Right renal cortex interstitium (tissue), 3 donors: ENCODE data around the gene MAP3K3. TPM values are rescaled to one million over a fixed set of nuclear protein-coding genes. Genes with fewer than 3 reads are reported as not detected.

ENCODE experiments used
- DNase-seq, 3 donors: peaks; one replicate each; pipeline ENCODE4 v3.0.0-alpha.2; 2013; ENCODE audit warnings: low read depth in 3 of 3, low spot score in 2 of 3
- polyA plus RNA-seq, 3 donors: library from polyadenylated mRNA; unstranded; fragments of 120-200 nt; gene quantifications; one replicate each; pipeline ENCODE4 v1.2.1, GENCODE V29; 2013; ENCODE audit not compliant: insufficient read length in 3 of 3

The MAP3K3 gene
- polyA plus RNA-seq, 3 donors = 26.3 to 27.9 (median 27.2) TPM

GRCh38 chr17:63621229-63621683 is 961 bp upstream of the MAP3K3 start:
- DNase-seq = no peak

- no peak for DNase-seq
These were observed 565 bp downstream of the MAP3K3 start for GRCh38 chr17:63622574-63623390.

DNA sequence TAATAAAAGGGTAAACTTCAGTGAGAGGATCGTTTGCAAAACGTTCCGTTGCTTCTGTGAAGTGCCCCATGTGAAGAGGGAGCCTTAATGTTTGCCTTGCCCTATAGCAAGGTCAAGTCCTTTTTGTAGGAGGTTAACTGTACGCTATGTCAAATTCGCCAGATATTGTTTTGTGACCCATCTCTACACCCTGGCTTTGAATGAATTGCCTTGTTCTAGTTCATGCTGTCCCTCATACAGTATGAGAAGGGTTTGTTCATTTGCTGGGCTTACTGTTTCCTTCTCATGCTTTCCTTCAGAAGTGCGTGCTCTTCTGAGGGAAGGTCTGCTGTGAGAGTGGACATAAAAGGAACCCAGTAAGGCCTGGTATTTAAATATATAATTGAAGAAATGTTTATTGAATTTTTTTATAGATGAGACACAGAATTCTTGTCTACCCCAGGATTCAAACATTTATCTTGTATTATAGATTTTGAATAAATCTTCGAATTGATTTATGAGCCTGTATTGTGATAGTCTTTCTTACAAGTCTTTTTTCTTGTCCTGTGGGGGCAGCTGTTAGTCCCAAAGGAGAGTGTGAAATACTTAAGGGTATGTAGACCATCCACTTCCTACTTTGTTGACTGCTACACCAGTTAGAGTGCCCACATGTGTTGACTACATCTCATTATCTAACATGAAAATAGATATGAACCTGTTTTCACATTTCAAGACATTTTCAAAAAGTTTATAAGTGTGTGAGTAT is 1.7 kb downstream of the MAP3K3 start:
- no peak for DNase-seq

DNA sequence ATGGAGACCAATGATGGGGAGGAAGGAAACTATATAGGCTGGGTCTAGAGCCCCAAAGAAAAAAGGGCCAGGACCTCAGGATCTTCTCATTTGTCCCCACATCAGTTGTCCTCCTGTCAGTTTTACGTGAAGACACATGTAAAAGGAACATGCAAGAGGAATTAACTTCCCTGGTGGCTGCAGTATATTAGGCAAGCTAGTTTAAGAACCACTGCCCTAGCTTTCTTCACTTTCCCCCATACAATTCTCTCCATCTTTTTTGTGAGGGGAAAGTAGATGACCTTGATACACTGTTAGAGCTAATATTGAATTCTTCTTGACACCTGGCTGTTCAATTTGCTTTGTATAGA is 2.3 kb downstream of the MAP3K3 start:
- DNase-seq = no peak

DNA sequence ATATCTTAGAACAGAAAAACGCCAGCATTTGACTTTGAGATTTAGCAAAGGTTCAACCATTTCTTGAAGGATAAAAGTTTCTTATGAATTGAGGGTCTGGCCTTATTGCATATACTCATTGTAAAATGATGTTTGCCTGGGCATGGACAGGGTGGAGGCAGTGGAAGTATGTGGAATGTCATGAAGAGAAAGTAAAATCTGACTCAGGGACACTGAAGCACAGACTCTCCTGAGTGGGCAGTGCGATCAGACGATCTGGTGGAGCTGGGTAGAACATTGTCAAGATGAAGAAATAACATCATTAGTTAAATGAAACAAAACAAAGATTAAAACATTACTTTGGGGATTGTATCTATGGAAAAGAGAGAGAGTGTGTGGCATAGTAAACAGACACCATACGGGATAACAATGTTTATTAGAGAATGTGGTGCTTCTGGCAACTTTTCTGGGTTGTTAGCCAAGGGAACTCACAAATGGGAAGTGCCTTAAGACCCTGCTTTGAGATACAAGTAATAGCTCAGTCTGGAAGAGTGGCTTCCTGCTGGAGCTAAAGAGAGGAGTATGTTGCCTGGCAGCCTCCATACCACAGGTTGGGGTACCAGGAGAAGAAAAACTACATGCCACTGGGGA is 4.4 kb downstream of the MAP3K3 start:
- DNase-seq = no peak

DNA sequence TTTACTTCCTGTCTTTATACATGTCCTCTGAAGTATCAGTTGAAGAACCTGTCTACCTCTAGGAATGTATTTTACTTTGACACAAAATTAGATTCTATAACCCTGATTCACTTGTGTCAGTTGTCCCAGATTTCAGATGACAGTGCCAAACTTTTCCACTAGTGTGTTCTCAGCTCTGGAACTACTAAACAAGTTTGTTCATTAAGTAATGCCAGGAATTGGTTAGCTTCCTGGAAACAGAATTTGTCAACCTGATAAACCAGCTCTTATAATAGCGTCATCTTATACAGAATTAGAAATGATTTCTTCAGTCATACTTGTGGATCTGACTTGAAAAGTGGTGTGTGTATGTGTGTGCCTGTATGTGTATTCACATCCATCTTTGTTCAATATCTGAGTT is 7.4 kb downstream of the MAP3K3 start:
- no peak for DNase-seq

DNA sequence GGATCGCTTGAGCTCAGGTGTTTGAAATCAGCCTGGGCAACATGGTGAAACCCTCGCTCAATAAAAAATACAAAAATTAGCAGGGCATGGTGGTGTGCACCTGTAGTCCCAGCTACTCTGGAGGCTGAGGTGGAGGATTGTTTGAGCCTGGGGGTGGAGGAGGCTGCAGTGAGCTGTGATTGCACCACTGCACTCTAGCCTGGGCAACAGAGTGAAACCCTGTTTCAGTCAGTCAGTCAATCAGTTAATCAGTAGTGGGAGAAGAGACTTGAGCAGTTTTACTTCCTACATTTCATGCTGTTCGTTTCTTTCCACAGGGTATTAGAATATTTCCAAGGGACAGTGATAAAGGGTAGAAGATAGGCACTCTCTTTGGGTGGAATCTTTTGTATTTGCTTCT is 8.8 kb downstream of the MAP3K3 start:
- no peak for DNase-seq

DNA sequence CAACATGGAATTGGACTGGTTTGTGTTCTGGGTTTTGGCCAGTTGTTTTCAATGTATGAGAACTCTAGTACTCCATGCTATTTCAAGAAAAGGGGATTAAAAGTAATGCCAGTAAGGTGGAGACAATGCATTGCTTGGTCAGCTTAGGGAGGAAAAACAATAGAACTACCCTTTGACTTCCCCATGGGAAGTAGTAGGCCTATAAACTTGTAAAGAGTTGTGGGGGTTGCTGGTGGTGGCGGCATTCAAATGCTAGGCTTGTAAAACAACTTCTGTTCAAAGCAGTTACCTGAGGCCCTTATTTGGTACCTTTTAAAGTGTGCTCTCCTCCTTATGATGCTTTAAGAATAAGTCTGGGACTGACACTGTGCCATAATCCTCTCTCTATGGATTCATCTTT is 9.4 kb downstream of the MAP3K3 start:
- DNase-seq = no peak

DNA sequence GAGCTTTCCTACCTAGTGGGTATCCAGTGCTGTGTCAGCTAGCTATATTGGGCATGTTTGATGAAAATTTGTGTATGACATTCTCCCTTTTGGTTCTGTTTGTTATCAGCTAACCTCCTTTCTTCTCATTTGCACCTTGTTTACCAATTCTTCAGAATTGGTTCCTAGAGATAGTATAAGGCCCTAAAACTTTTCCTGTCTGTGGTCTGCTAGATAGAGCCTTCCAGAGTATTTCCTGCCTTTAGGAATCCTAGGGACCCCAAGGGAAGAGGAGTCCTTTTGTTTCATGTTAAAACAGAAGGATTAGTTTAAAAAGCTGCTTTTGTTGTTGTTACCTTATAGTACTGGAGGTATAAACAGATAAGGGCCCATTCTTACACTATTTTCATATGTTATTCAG is 11.5 kb downstream of the MAP3K3 start:
- no peak for DNase-seq

DNA sequence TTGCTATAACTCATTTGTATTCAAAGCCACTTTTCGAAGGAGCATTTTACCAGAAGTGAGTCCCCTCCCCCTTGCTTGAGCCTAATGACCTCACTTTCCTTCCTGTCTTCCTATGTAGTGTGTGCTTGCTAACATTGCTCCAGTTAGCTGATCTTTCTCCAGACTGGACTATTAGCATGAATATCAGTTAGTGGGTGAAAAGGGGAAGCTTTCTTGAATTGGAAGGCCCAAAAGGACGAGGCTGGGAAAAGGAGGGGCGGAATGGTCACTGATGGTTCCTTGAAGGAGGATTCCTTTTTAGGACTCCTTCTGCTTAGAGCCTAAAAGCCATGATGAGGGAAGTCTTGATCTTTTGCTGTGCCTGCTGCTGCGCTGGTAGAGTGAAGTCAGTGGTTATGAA is 11.9 kb downstream of the MAP3K3 start:
- DNase-seq = no peak

DNA sequence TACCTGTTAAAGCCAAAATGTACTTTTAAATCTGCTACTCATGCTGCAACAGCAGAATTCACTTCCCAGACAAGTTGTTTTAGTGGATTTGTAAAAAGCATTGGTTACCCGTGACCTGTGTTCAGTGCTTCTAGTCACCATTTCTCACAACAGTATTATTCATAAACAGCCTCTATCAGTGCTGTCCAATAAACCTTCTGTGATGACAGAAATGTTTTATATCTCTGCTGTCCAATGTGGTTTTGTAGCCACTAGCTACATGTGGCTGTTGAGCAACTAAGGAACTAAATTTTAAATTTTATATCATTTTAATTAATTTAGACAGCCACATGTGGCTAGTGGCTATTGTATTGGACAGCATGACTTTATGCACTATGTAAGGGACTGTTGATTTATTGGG is 12.6 kb downstream of the MAP3K3 start:
- no peak for DNase-seq

GRCh38 chr17:63635290-63635689 is 13.1 kb downstream of the MAP3K3 start:
- DNase-seq = no peak

DNA sequence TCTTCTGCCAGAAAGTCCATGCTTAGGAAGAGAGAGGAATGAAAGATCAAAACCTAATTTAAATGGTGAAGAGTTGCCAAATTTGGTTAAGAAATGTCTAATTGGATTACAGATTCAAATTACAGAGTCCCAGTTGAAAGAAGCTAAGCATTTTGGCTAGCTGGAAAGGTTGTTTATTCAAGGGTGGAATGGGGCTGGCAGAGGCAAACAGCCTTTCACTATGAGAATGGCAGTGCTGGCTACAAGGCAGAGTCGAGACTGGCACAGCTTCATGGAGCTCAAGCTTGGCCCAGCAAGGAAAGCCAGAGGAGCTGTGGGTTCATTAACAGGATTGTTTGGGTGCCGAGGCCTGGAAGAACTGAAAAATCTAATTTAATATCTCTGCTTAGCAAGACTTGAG is 13.6 kb downstream of the MAP3K3 start:
- no peak for DNase-seq

DNA sequence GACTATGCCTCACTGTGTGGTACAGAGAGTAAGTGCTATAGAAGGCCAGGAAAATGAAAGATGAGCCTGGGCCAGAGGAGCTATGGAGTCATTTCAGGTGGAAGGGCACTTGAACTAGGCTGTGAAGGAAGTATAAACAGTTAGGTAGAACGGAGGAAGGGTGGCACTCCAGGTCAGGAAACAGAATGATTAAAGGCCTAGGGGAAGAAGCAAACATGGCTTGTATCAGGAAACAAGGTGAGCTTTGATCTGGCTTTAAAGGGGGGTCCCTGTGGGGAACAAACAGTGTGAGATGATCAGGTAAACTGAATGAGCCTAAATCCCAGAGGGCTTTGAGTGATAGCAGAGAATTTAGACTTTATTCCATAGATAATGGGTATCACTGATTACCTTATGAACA is 16.9 kb downstream of the MAP3K3 start:
- DNase-seq = no peak

- DNase-seq = no peak
These were observed 17.8 kb downstream of the MAP3K3 start for GRCh38 chr17:63640038-63640437.

DNA sequence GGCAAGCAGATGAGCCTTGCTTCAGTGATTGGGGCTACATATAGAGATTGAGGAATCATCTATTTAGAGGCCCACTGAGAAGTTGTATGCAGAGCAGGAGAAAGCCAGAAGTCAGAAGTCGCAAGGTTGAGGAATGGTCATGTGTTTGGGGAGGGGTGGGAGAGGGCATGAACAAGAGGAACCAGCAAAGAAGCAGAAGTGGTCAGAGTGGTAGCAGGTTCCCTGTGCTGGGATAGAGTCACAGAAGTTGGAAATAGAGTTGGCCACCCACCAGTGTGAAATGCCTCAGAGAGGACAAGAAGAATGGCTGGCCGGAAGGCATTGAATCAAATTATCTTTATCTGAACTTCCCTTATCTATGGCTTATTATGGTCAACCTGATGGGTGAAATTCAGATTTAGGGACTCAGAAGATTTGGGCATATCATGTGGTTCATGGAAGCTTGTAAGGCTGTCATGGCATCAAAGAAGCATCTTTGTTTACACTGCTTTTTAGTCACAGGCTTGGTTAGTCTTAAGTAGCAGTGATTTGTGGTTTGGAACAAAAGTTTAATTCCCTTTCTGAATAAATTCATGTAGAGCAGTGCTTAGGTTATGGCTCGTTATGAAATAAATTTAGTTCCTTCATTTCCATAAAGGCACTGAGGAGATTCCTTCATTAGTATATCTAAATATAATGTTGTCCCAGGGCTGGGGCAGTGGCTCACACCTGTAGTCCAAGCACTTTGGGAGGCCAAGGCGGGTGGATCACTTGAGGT is 19.7 kb downstream of the MAP3K3 start:
- no peak for DNase-seq

DNA sequence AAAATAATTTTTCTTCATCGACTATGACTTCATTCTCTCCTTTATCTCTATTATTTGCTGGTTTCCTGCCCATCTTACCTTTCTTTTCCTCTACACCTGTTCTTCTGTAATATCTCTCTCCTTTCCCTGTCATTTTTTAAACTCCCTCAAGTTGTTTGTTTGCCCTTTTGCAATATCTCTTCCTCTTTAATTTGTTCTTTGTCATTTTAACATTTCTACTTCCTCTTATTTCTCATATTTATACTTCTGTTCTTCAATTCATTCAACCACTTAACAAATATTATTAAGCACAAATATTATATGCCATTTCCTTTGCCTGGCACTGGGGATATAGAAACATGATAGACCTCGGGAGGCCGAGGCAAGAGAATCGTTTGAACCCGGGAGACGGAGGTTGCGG is 22.6 kb downstream of the MAP3K3 start:
- DNase-seq = no peak

- DNase-seq = no peak
These were observed 23.7 kb downstream of the MAP3K3 start for GRCh38 chr17:63645775-63646487.

- DNase-seq = no peak
These were observed 24.2 kb downstream of the MAP3K3 start for GRCh38 chr17:63646488-63646806.

DNA sequence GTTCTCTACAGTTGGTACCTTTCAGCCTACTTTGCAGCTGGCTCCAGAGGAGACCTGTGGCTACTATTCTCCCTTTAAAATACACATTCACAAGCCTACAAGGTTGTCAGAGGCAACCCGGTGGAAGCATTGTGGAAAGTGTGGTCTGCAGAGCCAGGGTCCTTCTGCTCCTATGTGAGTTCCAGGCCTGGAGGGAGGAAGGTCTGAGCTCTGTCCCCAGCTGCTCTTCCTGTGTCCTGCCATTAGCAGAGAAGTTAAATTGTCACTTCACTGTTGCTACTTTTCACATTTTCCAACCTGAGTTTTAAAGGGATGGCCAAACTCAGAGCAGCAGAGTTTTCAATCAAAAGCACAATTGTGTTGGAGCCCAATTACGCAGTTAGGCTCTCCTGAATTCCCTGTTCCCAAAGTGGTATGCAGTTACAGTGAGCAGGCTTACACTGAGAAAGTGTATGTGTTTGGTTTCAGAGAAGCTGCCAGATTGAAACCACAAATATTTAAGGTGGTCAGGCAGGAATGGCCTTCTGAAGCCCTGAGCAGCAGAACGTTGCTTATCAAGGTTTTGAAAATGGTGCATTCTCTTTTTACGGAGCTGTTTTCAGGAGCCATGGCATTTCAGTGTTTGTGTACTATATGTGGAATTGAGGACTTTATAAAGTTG is 25.0 kb downstream of the MAP3K3 start:
- DNase-seq = no peak
